CD8-positive, alpha-beta memory T cell (primary cell): ENCODE measurements around the gene CHRNA10. TPM values are rescaled to one million over a fixed set of nuclear protein-coding genes. Genes with fewer than 3 reads are reported as not detected.
"Not testable (repeated sequence)": the region's sequence is repeated elsewhere in the genome, so short reads cannot be mapped to it uniquely, and the experiment has no call there.

ENCODE experiments used
- CTCF ChIA-PET: fragments of 350-600 bp; sonication (Branson Sonifier 250); formaldehyde crosslinking; loops from one replicate; lab custom pipeline; 2021; ENCODE audit warnings: antibody characterized with exemption; lab: Charles Lee
- POLR2A ChIA-PET: fragments of 350-600 bp; sonication (Branson Sonifier 250); formaldehyde crosslinking; loops from one replicate; lab custom pipeline; 2021; ENCODE audit warnings: antibody characterized with exemption; lab: Charles Lee
- DNase-seq, 5 donors: peaks; one replicate each; pipeline versions ENCODE4 v3.0.0 to v3.0.0-alpha.2; 2020 to 2022; ENCODE audit warnings: mixed read lengths in 1 of 5
- H3K27ac ChIP-seq: one replicate; pipeline ENCODE4 v1.7.0; 2013; ENCODE audit warnings: low read depth, mild to moderate bottlenecking, low read length, moderate library complexity
- H3K27me3 ChIP-seq: 2 replicates; pipeline ENCODE4 v1.7.0; 2013; ENCODE audit warnings: low read length, mild to moderate bottlenecking; ENCODE audit not compliant: insufficient read depth, poor library complexity, severe bottlenecking
- H3K36me3 ChIP-seq: 2 replicates; pipeline ENCODE4 v1.7.0; 2013; ENCODE audit warnings: mild to moderate bottlenecking, low read length, moderate library complexity; ENCODE audit not compliant: insufficient read depth
- H3K4me1 ChIP-seq: 2 replicates; pipeline ENCODE4 v1.7.0; 2013; ENCODE audit warnings: mild to moderate bottlenecking, low read length, moderate library complexity; ENCODE audit not compliant: insufficient read depth
- H3K4me3 ChIP-seq: 2 replicates; pipeline ENCODE4 v1.7.0; 2013; ENCODE audit warnings: mild to moderate bottlenecking, low read length
- H3K9me3 ChIP-seq: 2 replicates; pipeline ENCODE4 v1.7.0; 2013; ENCODE audit warnings: mild to moderate bottlenecking, low read length
- H3K27ac Mint-ChIP-seq, 8 donors: one replicate each; pipeline ENCODE4 v1.8.0; 2020 to 2021; ENCODE audit warnings: mixed read lengths in 8 of 8, mild to moderate bottlenecking in 6 of 8, inconsistent platforms in 3 of 8, moderate library complexity in 3 of 8
- H3K27me3 Mint-ChIP-seq, 2 donors: one replicate each; pipeline ENCODE4 v1.8.0; 2020 to 2021; ENCODE audit warnings: mixed read lengths in 2 of 2, mild to moderate bottlenecking in 1 of 2, moderate library complexity in 1 of 2
- H3K36me3 Mint-ChIP-seq, 3 donors: one replicate each; pipeline ENCODE4 v1.8.0; 2020 to 2021; ENCODE audit warnings: mixed read lengths in 3 of 3, inconsistent platforms in 1 of 3, mild to moderate bottlenecking in 1 of 3
- H3K4me1 Mint-ChIP-seq, 3 donors: one replicate each; pipeline ENCODE4 v1.8.0; 2020 to 2021; ENCODE audit warnings: mixed read lengths in 3 of 3, inconsistent platforms in 1 of 3, mild to moderate bottlenecking in 1 of 3
- H3K4me3 Mint-ChIP-seq, 7 donors: one replicate each; pipeline ENCODE4 v1.8.0; 2020 to 2021; ENCODE audit warnings: mixed read lengths in 7 of 7, mild to moderate bottlenecking in 6 of 7, moderate library complexity in 4 of 7, inconsistent platforms in 2 of 7
- H3K9me3 Mint-ChIP-seq, 5 donors: one replicate each; pipeline ENCODE4 v1.8.0; 2020 to 2022; ENCODE audit warnings: mixed read lengths in 5 of 5, mild to moderate bottlenecking in 3 of 5, moderate library complexity in 2 of 5, inconsistent platforms in 1 of 5
- polyA plus RNA-seq: library from polyadenylated mRNA; unstranded; fragments of 300-500 nt; fragmentation: Illumina TruSeq; gene quantifications from one replicate; pipeline ENCODE4 v1.2.3, GENCODE V29; 2021
- total RNA-seq, 2 experiments: library from RNA; stranded (reverse); gene quantifications; one replicate each; pipeline ENCODE4 v1.2.3, GENCODE V29; 2021

Gene CHRNA10
- total and polyA plus RNA-seq, 3 experiments from 2014 or later = 0.10 to 1.6 (median 1.1) TPM

DNA sequence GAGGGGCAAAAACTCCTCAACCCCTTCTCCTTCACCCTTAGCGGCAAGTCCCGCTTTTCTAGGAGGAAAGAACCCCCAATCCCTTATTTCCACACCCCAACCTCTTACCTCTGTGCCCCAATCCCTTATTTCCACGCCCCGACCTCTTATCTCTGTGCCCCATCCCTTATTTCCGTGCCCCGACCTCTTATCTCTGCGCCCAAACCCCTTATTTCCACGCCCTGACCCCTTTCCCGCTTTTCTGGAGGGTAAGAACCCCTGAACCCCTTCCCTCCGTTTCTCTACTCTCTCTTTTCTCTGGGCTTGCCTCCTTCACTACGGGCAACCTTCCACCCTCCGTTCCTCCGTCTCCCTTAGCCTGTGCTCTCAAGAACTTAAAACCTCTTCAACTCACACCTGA lies 22.3 kb downstream of the CHRNA10 start:
- H3K4me1 Mint-ChIP-seq, POLR2A ChIA-PET, H3K4me3 ChIP-seq, H3K4me1 ChIP-seq, H3K36me3 ChIP-seq, H3K36me3 Mint-ChIP-seq, H3K9me3 ChIP-seq, H3K9me3 Mint-ChIP-seq, H3K27me3 ChIP-seq, H3K27ac ChIP-seq, H3K4me3 Mint-ChIP-seq, CTCF ChIA-PET, DNase-seq, H3K27ac Mint-ChIP-seq: not testable (repeated sequence)
- H3K27me3 Mint-ChIP-seq = peaks cover 17 to 66% of the 10 kb centered on the region in 2 donors

DNA sequence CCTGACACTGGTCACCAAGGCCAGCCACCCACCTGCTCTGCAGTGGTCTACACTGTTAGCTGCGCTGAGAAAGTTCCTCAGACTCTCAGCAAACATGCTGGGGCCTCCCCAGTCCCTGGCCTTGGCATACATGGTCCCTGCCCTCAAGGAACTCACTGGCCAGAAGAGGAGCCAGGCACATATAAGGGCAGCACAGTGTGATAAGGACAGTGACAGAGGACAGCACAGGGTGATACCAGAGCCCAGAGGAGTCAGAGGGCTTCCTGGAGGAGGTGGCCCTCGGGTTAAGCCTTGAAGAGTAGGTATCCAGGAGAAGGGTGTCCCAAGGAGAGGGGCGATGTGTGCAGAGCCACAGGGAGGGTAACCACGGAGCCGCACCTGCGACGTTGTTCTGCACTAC lies 25.6 kb downstream of the CHRNA10 start:
- Mint-ChIP-seq H3K4me3 (no peak overlapping the region), H3K27me3 (peaks cover 36 to 76% of the 10 kb centered on the region in 2 donors), H3K27ac (no peak overlapping the region), H3K4me1 (peaks cover 7 to 18% (median 7%) of the 10 kb centered on the region in 3 donors), H3K36me3 (no peaks in the 10 kb centered on the region), H3K9me3 (peaks cover 0 to 2% (median 0%) of the 10 kb centered on the region in 5 donors)
- H3K36me3 ChIP-seq = no peaks in the 10 kb centered on the region
- H3K27ac ChIP-seq = no peak overlapping the region
- no peak overlapping the region for H3K4me3 ChIP-seq
- ChIA-PET CTCF (no interaction called here), POLR2A (no interaction called here)
- no peaks in the 10 kb centered on the region for H3K9me3 ChIP-seq
- H3K27me3 ChIP-seq = peaks cover 4% of the 10 kb centered on the region
- no peak for DNase-seq
- peaks cover 9% of the 10 kb centered on the region for H3K4me1 ChIP-seq

- Mint-ChIP-seq H3K36me3 (no peaks in the 10 kb centered on the region), H3K27me3 (peaks cover 36 to 72% of the 10 kb centered on the region in 2 donors), H3K4me1 (peaks cover 7 to 18% (median 7%) of the 10 kb centered on the region in 3 donors), H3K27ac (no peak within 1 kb of the TSS), H3K9me3 (peaks cover 0 to 2% (median 0%) of the 10 kb centered on the region in 5 donors), H3K4me3 (no peak within 1 kb of the TSS)
- H3K36me3 ChIP-seq = no peaks in the 10 kb centered on the region
- peaks cover 4% of the 10 kb centered on the region for H3K27me3 ChIP-seq
- POLR2A ChIA-PET = no interaction called here
- no peak within 1 kb of the TSS for H3K27ac ChIP-seq
- DNase-seq = no peak
- no peaks in the 10 kb centered on the region for H3K9me3 ChIP-seq
- CTCF ChIA-PET = no interaction called here
- no peak within 1 kb of the TSS for H3K4me3 ChIP-seq
- peaks cover 9% of the 10 kb centered on the region for H3K4me1 ChIP-seq
These were observed 26.4 kb downstream of the CHRNA10 start, which contains the start of gene ART1 for GRCh38 chr11:3644817-3645235. Gene ART1 (plus strand): TSS chr11:3645128. CDS start chr11:3659214, 14,086 bp downstream.

GRCh38 chr11:3643102-3643546 lies 28.1 kb downstream of the CHRNA10 start:
- CTCF ChIA-PET, H3K9me3 Mint-ChIP-seq, POLR2A ChIA-PET, H3K36me3 ChIP-seq, H3K27ac Mint-ChIP-seq, H3K9me3 ChIP-seq, H3K36me3 Mint-ChIP-seq, H3K27me3 ChIP-seq, H3K4me1 ChIP-seq: not testable (repeated sequence)
- Mint-ChIP-seq H3K4me3 (peak overlapping the region in 5 of 7 donors; percentile 50 to 89 (median 57)), H3K4me1 (peaks cover 7 to 18% (median 7%) of the 10 kb centered on the region in 3 donors), H3K27me3 (peaks cover 33 to 68% of the 10 kb centered on the region in 2 donors)
- peak overlapping the region; percentile 47 for H3K27ac ChIP-seq
- peak overlapping the region; percentile 38 for H3K4me3 ChIP-seq
- DNase-seq = peak in 1 of 5 donors; percentile 28

DNA sequence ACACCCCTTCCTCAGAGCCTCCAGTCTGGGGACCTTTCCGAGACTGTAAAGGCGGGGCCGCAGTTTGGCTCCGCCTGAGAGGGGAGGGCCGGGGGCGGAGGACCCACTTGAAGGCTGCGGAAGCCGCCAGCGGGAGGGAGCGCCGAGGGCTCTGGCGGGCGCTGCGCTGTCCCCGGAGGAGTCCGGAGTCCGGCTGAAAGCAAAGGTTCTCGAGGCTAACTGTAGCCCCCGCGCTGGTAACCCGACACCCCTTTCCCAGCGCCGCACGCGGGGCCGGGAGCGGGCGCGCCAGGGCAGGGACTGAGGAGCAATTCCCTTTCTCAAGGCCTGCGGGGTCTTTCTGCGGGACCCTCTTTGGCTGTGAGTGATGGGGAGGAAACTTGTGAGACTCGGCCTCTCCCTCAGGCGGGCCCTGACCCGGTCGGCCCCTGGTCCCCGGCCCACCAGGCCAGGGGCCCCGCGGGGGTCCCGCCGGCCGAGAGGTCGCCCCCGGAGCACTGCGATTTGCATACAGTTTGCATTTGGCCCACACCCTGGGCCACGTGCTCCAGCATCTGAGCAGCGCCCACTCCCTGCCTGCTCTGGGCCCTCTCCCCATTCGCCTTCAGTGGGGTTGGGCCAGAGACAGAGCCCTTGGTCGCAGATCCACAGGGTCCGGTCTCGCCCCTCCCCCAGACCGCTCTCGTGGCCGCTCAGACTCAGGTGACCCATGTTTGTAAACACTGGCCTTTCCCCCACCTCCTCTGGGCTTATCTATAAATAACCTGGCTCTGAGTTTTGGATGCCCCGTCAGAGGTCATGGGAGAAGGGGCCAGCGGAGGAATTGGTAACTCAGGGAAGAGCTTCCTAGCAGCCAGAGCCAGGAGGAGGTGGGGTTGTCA lies 28.9 kb downstream of the CHRNA10 start:
- H3K4me3 ChIP-seq = peak overlapping the region; percentile 38
- H3K27ac Mint-ChIP-seq = peak overlapping the region in 2 of 8 donors; percentile 27 to 92
- H3K27me3 ChIP-seq = peaks cover 4% of the 10 kb centered on the region
- no peaks in the 10 kb centered on the region for H3K9me3 Mint-ChIP-seq
- CTCF ChIA-PET = no interaction called here
- H3K4me1 ChIP-seq = peaks cover 9% of the 10 kb centered on the region
- peak overlapping the region; percentile 47 for H3K27ac ChIP-seq
- peak; percentile 29 to 72 (median 52) for DNase-seq
- peaks cover 35 to 61% of the 10 kb centered on the region in 2 donors for H3K27me3 Mint-ChIP-seq
- H3K4me1 Mint-ChIP-seq = peaks cover 7 to 18% (median 7%) of the 10 kb centered on the region in 3 donors
- H3K4me3 Mint-ChIP-seq = peak overlapping the region; percentile 50 to 89 (median 79)
- H3K36me3 ChIP-seq = no peaks in the 10 kb centered on the region
- H3K9me3 ChIP-seq = no peaks in the 10 kb centered on the region
- POLR2A ChIA-PET = no interaction called here
- no peaks in the 10 kb centered on the region for H3K36me3 Mint-ChIP-seq

- Mint-ChIP-seq H3K27me3 (peaks cover 35 to 60% of the 10 kb centered on the region in 2 donors), H3K9me3 (no peaks in the 10 kb centered on the region), H3K4me3 (peak within 1 kb of the TSS; percentile 59 to 89 (median 79)), H3K36me3 (no peaks in the 10 kb centered on the region), H3K4me1 (peaks cover 7 to 18% (median 7%) of the 10 kb centered on the region in 3 donors), H3K27ac (peak within 1 kb of the TSS in 3 of 8 donors; percentile 13 to 92 (median 47))
- Histone ChIP-seq H3K4me3 (peak within 1 kb of the TSS; percentile 38), H3K27me3 (peaks cover 4% of the 10 kb centered on the region), H3K27ac (peak within 1 kb of the TSS; percentile 47), H3K9me3 (no peaks in the 10 kb centered on the region), H3K36me3 (no peaks in the 10 kb centered on the region), H3K4me1 (peaks cover 9% of the 10 kb centered on the region)
- no peak for DNase-seq
- POLR2A ChIA-PET = no interaction called here
- CTCF ChIA-PET = no interaction called here
These were observed 29.5 kb downstream of the CHRNA10 start, which contains the start of gene ART5 for GRCh38 chr11:3641701-3642070. Gene ART5 (minus strand): TSS chr11:3641992. CDS start chr11:3641862, 130 bp downstream.

DNA sequence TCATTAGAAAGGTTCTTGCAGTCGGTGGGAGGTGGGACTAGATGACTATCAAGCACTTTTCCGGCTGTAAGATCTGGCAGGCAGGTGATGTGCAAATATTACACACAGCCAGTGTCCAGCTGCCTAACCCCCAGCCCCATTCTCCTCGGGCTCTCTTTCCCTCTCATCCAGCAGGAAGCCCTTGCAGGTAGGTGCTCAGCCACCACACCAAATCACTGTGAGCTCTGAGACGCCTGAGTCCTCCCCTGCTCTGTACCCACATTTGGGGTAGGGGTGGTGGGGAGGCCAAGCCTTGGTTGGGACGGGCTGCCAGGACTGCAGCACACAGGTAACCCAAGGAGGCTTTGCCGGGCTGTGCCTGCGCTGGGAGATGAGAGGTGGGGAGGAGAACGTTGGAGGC lies 30.0 kb downstream of the CHRNA10 start:
- Histone ChIP-seq H3K4me1 (peaks cover 9% of the 10 kb centered on the region), H3K9me3 (no peaks in the 10 kb centered on the region), H3K4me3 (no peak overlapping the region), H3K27ac (no peak overlapping the region), H3K36me3 (no peaks in the 10 kb centered on the region), H3K27me3 (peaks cover 4% of the 10 kb centered on the region)
- peaks cover 7 to 18% (median 7%) of the 10 kb centered on the region in 3 donors for H3K4me1 Mint-ChIP-seq
- POLR2A ChIA-PET = no interaction called here
- H3K9me3 Mint-ChIP-seq = no peaks in the 10 kb centered on the region
- H3K27me3 Mint-ChIP-seq = peaks cover 35 to 60% of the 10 kb centered on the region in 2 donors
- H3K36me3 Mint-ChIP-seq = no peaks in the 10 kb centered on the region
- peak in 1 of 5 donors; percentile 31 for DNase-seq
- H3K4me3 Mint-ChIP-seq = peak overlapping the region; percentile 59 to 80 (median 68)
- CTCF ChIA-PET = no interaction called here
- peak overlapping the region in 2 of 8 donors; percentile 13 to 47 for H3K27ac Mint-ChIP-seq

- peaks cover 9% of the 10 kb centered on the region for H3K4me1 ChIP-seq
- peaks cover 7 to 18% (median 7%) of the 10 kb centered on the region in 3 donors for H3K4me1 Mint-ChIP-seq
- no peaks in the 10 kb centered on the region for H3K9me3 Mint-ChIP-seq
- ChIA-PET POLR2A (no interaction called here), CTCF (no interaction called here)
- no peaks in the 10 kb centered on the region for H3K9me3 ChIP-seq
- peak in 1 of 5 donors; percentile 39 for DNase-seq
- no peaks in the 10 kb centered on the region for H3K36me3 ChIP-seq
- peaks cover 31 to 53% of the 10 kb centered on the region in 2 donors for H3K27me3 Mint-ChIP-seq
- no peak overlapping the region for H3K4me3 Mint-ChIP-seq
- peaks cover 4% of the 10 kb centered on the region for H3K27me3 ChIP-seq
- H3K27ac ChIP-seq = no peak overlapping the region
- no peak overlapping the region for H3K27ac Mint-ChIP-seq
- no peaks in the 10 kb centered on the region for H3K36me3 Mint-ChIP-seq
- H3K4me3 ChIP-seq = no peak overlapping the region
These were observed 31.3 kb downstream of the CHRNA10 start for GRCh38 chr11:3639841-3640240.
